GM21529 (cell line): ENCODE data around the gene PSKH1.

Source experiments
- ATAC-seq: cut with Tn5 transposase; IDR thresholded peaks from one replicate; pipeline ENCODE4 v1.9.1; 2021; ENCODE audit not compliant: unreplicated experiment

The PSKH1 gene

GRCh38 chr16:67939507-67940445 is 46.7 kb downstream of the PSKH1 start:
- no peak for ATAC-seq

DNA sequence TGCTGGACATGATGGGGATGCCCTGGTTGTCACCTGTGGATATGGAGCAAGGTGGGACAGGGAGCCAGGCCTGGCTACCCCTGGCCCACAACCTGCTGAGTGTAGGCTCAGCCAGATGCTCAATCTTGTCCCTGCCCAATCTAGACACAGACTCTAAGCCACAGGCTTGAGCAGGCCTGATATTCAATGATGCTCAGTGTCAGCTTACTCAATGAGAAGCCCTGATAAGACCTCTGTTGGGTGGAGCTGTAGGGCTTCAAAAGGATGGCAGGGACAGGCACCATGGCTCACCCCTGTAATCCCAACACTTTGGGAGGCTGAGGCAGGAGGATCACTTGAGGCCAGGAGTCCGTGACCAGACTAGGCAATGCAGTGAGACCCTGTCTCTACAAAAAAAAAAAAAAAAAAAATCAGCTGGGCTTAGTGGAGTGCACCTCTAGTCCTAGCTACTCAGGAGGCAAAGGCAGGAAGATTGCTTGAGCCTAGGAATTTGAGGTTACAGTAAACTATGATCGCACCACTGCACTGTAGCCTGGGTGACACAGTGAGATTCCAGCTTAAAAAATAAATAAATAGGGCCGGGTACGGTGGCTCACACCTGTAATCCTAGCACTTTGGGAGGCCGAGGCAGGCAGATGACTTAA is 47.5 kb downstream of the PSKH1 start:
- ATAC-seq, result no peak

- no peak for ATAC-seq
Observed at GRCh38 chr16:67941469-67942199, 48.6 kb downstream of the PSKH1 start.

DNA sequence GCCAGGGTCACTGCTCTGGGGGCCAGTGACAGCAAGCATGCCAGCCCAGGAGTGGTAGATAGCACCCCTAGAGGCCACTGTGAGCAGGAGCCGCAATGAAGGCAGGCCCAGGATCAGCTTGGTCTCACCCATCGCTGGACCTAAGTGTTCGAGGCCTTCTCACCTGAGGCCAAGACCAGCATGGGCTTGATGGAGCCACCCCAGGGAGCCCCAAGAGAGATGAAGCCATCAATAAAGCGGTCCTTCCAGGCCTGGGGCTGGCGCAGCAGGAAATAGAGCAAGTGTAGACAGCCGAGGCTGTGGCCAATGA is 49.1 kb downstream of the PSKH1 start:
- ATAC-seq, result no peak

DNA sequence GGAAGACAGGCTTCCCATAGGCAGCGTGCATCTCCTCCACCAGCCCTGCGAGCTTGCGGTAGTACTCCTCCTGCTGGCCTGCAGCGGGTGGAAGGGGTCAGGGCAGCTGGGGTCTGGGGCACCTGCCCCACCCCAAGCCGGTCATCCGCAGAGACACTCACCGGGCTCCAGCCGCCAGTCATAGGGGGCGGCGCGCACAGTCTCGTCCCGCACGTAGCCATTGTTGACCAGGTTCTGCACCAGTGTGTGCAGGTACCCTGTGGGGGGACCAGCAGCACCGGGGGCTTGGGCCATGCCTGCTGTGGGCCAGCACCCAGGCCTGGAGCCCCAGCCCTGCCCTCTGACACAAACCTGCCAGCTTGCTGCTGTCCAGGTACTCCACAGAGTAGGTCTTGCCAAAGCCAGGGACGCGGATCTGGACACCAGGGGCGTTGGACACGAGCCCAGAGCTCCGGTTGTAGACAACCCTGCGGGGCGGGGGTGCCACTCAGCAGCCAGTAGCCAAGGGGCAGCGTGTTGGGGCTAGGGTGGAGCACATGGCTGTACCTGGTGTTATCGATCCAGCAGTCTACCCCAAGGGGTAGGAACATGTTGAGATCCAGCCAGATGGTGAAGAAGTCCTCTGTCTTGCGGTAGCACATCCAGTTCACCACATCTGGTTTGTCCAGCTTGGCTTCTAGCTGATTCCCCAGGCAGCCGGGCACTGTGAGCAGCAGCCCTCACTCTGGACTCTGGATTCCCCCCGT is 49.6 kb downstream of the PSKH1 start:
- no peak for ATAC-seq

DNA sequence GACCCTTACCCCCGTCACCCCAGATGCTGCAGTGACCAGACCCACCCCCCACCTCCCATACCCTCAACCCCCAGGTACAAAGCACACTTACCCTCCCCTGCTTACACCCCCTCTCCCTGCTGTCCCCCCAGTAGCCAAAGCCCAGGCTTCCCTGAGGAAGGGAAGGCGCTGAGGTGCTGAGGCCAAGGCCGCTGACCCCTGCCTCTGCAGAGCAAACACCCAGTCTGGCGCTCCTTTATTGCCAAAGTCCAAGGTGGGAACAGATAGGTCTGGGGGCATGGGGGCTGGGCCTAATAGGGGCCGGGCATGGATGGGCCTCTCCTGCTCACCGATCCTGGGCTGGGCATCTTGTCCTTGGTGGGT is 50.2 kb downstream of the PSKH1 start:
- no peak for ATAC-seq

GRCh38 chr16:67943619-67944504 is 50.8 kb downstream of the PSKH1 start, which contains the start of gene LCAT:
Gene LCAT (minus strand): TSS chr16:67944120. CDS start chr16:67944101, 19 bp downstream.
- no peak for ATAC-seq

GRCh38 chr16:67944690-67945391 is 51.8 kb downstream of the PSKH1 start:
- no peak for ATAC-seq

- no peak for ATAC-seq
Observed at GRCh38 chr16:67945392-67945933, 52.4 kb downstream of the PSKH1 start.

DNA sequence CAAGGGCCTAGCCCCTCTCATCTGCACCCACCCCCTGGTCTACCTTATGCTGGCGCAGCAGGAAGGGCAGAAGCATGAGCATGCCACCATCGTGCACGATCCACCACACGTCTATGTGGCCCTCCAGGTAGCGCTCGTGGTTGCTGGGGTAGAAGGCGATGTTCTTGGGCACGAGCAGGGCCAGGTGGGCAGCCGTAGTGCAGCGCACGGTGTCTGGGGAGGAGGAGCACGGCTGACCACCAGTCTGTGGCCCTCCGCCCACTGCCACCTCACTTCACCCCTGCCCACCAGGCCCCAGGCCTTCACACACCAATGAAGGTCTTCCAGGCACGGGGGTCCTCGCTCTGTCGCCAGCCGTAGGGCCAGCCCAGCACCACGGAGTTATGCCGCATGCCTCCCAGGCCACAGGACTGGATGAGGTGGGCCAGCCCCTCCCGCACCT is 53.1 kb downstream of the PSKH1 start:
- no peak for ATAC-seq

GRCh38 chr16:67946966-67947558 is 54.0 kb downstream of the PSKH1 start:
- ATAC-seq, result no peak

DNA sequence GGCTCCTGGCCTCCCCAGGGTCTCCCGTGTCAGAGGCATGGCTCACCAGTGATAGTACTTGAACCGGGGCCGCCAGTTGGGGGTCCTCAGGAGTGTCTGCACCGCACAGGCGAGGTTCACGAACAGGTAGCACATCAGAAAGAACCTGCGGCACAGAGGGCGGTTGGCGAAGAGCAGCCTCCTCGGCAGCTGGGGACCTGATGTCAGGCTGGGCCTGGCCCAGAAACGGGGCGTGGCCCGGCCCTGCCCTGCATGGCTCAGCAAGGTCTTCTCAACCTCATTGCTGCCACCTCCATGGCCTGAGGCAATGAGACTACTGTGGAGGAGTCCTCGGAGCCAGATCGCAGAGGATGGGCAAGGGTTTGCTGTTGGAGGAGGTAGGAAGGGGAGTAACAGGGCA is 55.0 kb downstream of the PSKH1 start:
- no peak for ATAC-seq

DNA sequence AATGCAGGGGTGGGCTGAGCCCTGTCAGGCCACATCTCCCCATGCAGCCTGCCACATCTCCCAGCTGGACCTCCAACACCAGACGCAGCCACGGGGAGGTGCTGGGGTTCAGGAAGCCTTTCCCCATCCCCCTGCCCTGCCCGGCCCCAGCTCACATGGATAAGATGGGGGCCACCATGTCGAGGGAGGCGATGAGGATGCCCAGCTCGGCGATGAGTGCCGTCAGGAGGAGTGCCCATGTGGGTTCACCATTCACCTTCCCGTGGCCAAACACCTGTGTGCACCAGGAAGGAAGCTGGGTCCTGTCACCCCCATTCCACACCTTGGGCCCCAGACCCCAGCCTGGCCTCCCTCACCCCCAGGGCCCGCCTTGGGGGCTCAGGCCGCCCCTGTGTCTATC is 56.6 kb downstream of the PSKH1 start:
- no peak for ATAC-seq

DNA sequence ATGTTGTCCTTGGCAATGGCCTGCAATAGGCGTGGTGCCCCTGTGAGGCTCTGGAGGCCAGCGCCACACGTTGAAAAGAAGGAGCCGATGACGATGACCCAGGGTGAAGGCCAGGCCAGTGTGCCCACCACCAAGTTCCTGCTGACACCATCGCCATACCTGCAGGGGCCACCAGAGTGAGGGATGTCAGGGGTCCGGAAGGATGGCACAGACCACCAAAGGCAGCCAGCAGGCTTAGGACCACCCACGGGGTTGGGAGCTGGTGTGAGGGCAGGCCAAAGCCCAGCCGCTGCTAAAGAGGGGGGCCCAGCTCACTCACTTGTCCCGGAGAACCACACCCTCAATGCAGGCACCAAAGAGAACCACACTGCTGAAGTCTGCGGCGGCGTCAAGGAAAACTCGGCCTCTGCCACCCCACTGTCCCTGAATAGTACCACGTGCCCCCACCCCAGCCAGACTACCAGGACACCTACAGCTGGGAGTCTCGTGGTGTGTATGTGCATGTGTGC is 57.3 kb downstream of the PSKH1 start:
- ATAC-seq, result no peak

DNA sequence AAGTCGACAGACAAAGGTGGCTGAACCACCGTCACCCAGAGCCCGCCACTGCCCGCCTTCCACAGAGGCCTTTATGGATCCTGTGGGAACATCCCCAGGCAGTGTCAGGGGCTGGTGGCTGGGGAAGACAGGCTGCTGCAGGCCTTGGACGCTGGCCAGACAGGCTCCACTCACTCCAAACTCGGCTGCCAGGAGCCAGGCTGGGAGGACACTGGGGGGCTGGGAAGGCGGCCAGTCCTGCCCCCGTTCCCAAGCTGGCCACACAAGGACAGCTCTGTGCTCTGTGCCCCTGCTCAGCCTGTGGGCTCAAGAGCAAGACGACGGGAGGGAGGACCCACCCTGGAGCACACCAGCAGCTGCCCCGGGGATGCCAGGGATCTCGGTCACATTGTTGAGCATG is 58.4 kb downstream of the PSKH1 start:
- ATAC-seq, result no peak

GRCh38 chr16:67953641-67954375 is 60.8 kb downstream of the PSKH1 start:
- no peak for ATAC-seq

DNA sequence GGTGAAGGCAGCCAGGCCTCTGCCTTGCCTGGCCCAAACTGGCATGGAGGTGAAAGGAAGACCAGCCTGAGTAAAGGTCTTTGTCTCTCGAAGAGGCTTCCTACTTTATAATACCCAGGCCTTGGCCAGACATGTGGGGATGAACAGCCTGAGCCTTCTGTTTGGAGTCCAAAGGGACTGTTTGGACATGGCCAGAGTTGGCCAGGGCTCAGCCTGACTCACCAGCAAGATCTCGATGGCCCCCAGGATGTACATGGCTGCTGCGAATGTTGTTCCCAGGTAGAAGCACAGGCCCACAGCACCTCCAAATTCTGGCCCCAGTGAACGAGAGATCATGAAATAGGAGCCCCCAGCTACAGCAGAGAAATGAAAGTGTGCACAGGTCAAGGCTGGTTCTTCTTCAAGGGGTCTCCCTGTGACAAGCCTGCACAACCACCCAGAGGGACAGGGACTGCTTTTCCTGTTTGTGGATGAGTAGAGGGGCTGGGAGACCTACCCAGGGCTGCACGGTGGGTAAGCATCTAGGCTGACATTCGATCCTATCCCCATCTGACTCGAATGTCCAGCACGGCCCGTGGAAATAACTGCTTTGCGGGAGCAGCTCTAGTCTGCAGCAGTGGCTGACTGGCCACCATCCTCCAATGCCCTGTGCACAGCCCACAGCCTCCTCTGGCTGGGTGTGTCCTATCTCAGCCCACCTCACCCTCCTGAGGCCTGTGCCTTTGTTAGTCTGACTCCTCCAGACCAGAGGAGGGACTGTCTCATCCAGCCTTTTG is 61.6 kb downstream of the PSKH1 start:
- ATAC-seq, result no peak
